Erythroblast (primary cell): ENCODE data around the gene GLIPR1L2.

Source experiments
- GATA1 ChIP-seq: IDR thresholded peaks from 2 replicates; pipeline ENCODE4 v1.6.1; 2011; ENCODE audit warnings: low read depth, mild to moderate bottlenecking, control low read depth, low read length, moderate library complexity
- POLR2A ChIP-seq: IDR thresholded peaks from 2 replicates; pipeline ENCODE4 v1.6.1; 2011; ENCODE audit warnings: mild to moderate bottlenecking, low read length

GRCh38 chr12:75437564-75437963, 46.7 kb downstream of the GLIPR1L2 start:
- TF ChIP-seq POLR2A (no peak), GATA1 (no peak)
